DMS53 (cell line): ENCODE results near the gene KLF13.

Experiments used
- DNase-seq: peaks from one replicate; lab custom pipeline; 2025; lab: John Stamatoyannopoulos, UW

KLF13 gene

GRCh38 chr15:31332681-31333071 is 6.0 kb downstream of the KLF13 start:
- DNase-seq, result no peak

- no peak for DNase-seq
Observed at GRCh38 chr15:31333119-31333518, 6.5 kb downstream of the KLF13 start.

GRCh38 chr15:31333820-31334219 is 7.2 kb downstream of the KLF13 start:
- no peak for DNase-seq

GRCh38 chr15:31335989-31336592 is 9.5 kb downstream of the KLF13 start:
- DNase-seq, result no peak

GRCh38 chr15:31336593-31337295 is 10.1 kb downstream of the KLF13 start:
- DNase-seq, result no peak

- DNase-seq, result no peak
Observed at GRCh38 chr15:31337352-31338031, 10.9 kb downstream of the KLF13 start.

- DNase-seq, result no peak
Observed at GRCh38 chr15:31338318-31338878, 11.8 kb downstream of the KLF13 start.

- DNase-seq, result peak; percentile 51
Observed at GRCh38 chr15:31338879-31339557, 12.4 kb downstream of the KLF13 start.

- no peak for DNase-seq
Observed at GRCh38 chr15:31339558-31339895, 12.9 kb downstream of the KLF13 start.

GRCh38 chr15:31340047-31340446 is 13.4 kb downstream of the KLF13 start:
- DNase-seq, result no peak

- no peak for DNase-seq
Observed at GRCh38 chr15:31340592-31340991, 14.0 kb downstream of the KLF13 start.

- no peak for DNase-seq
Observed at GRCh38 chr15:31341071-31341470, 14.4 kb downstream of the KLF13 start.

- DNase-seq, result peak; percentile 4
Observed at GRCh38 chr15:31341496-31342195, 15.0 kb downstream of the KLF13 start.

- no peak for DNase-seq
Observed at GRCh38 chr15:31342381-31342780, 15.7 kb downstream of the KLF13 start.

GRCh38 chr15:31342781-31343626 is 16.4 kb downstream of the KLF13 start:
- DNase-seq, result no peak

GRCh38 chr15:31343831-31344230 is 17.2 kb downstream of the KLF13 start:
- no peak for DNase-seq

GRCh38 chr15:31344266-31344665 is 17.6 kb downstream of the KLF13 start:
- DNase-seq, result no peak

- DNase-seq, result no peak
Observed at GRCh38 chr15:31344823-31345605, 18.4 kb downstream of the KLF13 start.

- DNase-seq, result no peak
Observed at GRCh38 chr15:31345606-31346366, 19.2 kb downstream of the KLF13 start.
